Vagina (tissue), 2 donors: ENCODE data around the gene RPL10A. TPM values are rescaled to one million over a fixed set of nuclear protein-coding genes. Genes with fewer than 3 reads are reported as not detected.
A peak's percentile ranks its signal among the peaks of the same experiment; 100 is the strongest.
"Not testable (repeated sequence)": the region's sequence is repeated elsewhere in the genome, so short reads cannot be mapped to it uniquely, and the experiment has no call there.

Experiments used
- DNase-seq, 2 donors: peaks; one replicate each; pipeline ENCODE4 v3.0.0-alpha.2; 2017; ENCODE audit errors: extremely low spot score in 2 of 2
- H3K27ac ChIP-seq: fragments of 200-600 bp; sonication (generic); one replicate; pipeline ENCODE4 v1.5.1; 2019
- H3K27me3 ChIP-seq: fragments of 200-600 bp; sonication (generic); one replicate; pipeline ENCODE4 v1.5.1; 2019
- H3K36me3 ChIP-seq, 2 donors: fragments of 200-600 bp; sonication (generic); one replicate each; pipeline ENCODE4 v1.5.1; 2017 to 2019
- H3K4me1 ChIP-seq: fragments of 200-600 bp; sonication (generic); one replicate; pipeline ENCODE4 v1.5.1; 2019
- H3K4me3 ChIP-seq, 2 donors: fragments of 200-600 bp; sonication (generic); 1 replicate in 1 of 2; 2 replicates in 1 of 2; pipeline ENCODE4 v1.5.1; 2016 to 2019
- H3K9me3 ChIP-seq: fragments of 200-600 bp; sonication (generic); one replicate; pipeline ENCODE4 v1.5.1; 2019
- POLR2A ChIP-seq, 2 donors: fragments of 450-650 bp; IDR thresholded peaks; one replicate each; pipeline ENCODE4 v1.6.1; 2017; ENCODE audit warnings: antibody characterized with exemption in 2 of 2, mild to moderate bottlenecking in 2 of 2, moderate library complexity in 2 of 2
- POLR2AphosphoS5 ChIP-seq, 2 donors: sonication (generic); formaldehyde crosslinking; IDR thresholded peaks; one replicate each; pipeline ENCODE4 v1.9.0; 2017; ENCODE audit warnings: antibody characterized with exemption in 2 of 2, mild to moderate bottlenecking in 2 of 2, low read depth in 1 of 2; ENCODE audit not compliant: insufficient read depth in 1 of 2
- intact Hi-C: fragments of 100-400 bp; cut with DNase I; formaldehyde crosslinking; loops from one replicate; pipeline ENCODE4 v1.15.1; 2023
- total RNA-seq: library from RNA; depleted of rRNA; stranded (reverse); fragments of >200 nt; gene quantifications from one replicate; pipeline ENCODE4 v1.2.3, GENCODE V29; 2016
- TF ChIP-seq, protein P1 (sequence below), 3 experiments: fragments of 450-650 bp in 2 of 3; fragments of 200-600 bp in 1 of 3; sonication (generic) in 1 of 3; IDR thresholded peaks; one replicate each; pipeline ENCODE4 v1.5.1; 2017 to 2019; ENCODE audit warnings: antibody characterized with exemption in 3 of 3, mild to moderate bottlenecking in 2 of 3, moderate library complexity in 2 of 3

The RPL10A gene
- total RNA-seq, 1 donor from 2014 or later, result 2,013 TPM

DNA sequence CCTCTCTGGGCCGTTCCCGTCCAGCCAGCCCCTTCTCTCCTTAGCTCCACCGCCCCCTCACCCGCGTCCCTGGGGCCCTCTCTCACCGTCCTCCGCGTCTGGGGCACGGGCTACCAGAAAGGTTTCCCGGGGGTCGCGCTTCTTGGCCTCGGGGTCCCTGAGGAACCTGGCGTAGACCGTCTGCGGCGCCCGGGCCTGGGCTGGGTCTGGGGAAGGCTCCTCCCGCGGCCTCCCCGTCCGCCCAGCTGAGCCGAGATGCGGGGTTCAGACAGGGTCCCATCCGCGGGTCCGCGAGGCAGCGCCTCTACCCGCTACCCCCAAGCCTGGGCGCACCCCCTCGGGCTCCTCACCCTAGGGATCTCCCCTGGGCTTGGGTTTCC is 43.4 kb downstream of the RPL10A start:
- Histone ChIP-seq H3K27ac (no peak overlapping the region), H3K27me3 (no peaks in the 10 kb centered on the region), H3K4me3 (peak overlapping the region; percentile 31 to 41), H3K4me1 (peaks cover 15% of the 10 kb centered on the region), H3K36me3 (no peaks in the 10 kb centered on the region), H3K9me3 (no peaks in the 10 kb centered on the region)
- intact Hi-C loops, result no loop called here
- TF ChIP-seq POLR2AphosphoS5 (IDR thresholded peaks at IDR 0.05; ENCODE audit: insufficient read depth in 1 of 2, low read depth in 1 of 2) (no peak), POLR2A (IDR thresholded peaks at IDR 0.05) (no peak)
- TF ChIP-seq, protein P1, sequence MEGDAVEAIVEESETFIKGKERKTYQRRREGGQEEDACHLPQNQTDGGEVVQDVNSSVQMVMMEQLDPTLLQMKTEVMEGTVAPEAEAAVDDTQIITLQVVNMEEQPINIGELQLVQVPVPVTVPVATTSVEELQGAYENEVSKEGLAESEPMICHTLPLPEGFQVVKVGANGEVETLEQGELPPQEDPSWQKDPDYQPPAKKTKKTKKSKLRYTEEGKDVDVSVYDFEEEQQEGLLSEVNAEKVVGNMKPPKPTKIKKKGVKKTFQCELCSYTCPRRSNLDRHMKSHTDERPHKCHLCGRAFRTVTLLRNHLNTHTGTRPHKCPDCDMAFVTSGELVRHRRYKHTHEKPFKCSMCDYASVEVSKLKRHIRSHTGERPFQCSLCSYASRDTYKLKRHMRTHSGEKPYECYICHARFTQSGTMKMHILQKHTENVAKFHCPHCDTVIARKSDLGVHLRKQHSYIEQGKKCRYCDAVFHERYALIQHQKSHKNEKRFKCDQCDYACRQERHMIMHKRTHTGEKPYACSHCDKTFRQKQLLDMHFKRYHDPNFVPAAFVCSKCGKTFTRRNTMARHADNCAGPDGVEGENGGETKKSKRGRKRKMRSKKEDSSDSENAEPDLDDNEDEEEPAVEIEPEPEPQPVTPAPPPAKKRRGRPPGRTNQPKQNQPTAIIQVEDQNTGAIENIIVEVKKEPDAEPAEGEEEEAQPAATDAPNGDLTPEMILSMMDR (IDR thresholded peaks at IDR 0.05), result no peak
- no peak for DNase-seq

DNA sequence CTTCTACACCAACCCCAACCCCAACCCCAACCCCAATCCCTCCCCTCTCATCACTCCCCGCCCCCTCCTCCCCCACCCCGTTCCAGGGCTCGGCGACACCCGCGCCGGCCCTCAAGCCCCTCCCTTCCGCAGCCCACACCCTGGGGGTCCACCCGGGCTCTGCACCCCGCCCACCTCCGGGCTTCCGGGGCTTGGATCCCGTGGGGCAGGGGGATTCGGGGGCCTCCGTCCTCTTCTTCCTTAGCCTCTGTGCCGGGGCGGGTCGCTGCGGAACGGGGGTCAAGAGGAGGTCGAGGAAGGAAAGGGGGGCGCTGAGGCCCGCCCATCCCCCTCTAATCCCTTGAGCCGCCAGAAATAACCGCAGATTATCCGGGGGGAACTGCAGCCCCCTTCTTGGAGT is 43.8 kb downstream of the RPL10A start:
- TF ChIP-seq POLR2AphosphoS5 (IDR thresholded peaks at IDR 0.05; ENCODE audit: insufficient read depth in 1 of 2, low read depth in 1 of 2) (no peak), POLR2A (IDR thresholded peaks at IDR 0.05) (no peak)
- no peaks in the 10 kb centered on the region for H3K36me3 ChIP-seq
- intact Hi-C loops, result no loop called here
- peaks cover 15% of the 10 kb centered on the region for H3K4me1 ChIP-seq
- no peak for DNase-seq
- H3K27me3 ChIP-seq, result no peaks in the 10 kb centered on the region
- peak overlapping the region; percentile 31 to 41 for H3K4me3 ChIP-seq
- H3K9me3 ChIP-seq, result no peaks in the 10 kb centered on the region
- H3K27ac ChIP-seq, result no peak overlapping the region

DNA sequence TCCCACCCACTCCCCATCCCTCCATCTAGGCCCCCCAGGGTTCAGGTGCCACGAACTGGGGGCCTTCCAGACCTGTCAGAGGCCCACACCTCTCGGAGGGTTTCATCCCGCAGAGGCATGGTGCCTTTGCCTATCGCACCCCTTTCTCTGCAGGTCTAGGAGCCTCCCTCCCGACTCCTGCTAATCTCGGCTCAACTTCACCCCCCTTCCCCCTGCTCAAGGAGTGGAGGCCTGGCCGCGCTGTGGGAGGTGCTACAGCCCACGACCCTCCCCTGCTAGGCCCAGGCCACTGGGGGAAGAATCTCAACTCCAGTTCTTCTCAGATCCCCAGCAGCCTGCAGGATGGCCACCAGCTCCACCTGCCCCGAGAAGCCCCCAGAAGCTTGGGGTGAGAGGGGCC is 44.5 kb downstream of the RPL10A start, which contains the start of gene TULP1:
TSS of gene TULP1 (minus strand) at position 157 of the 400 bp plus-strand sequence. CDS start at position 119, 38 bp downstream.
- H3K4me1 ChIP-seq, result peaks cover 15% of the 10 kb centered on the region
- no peaks in the 10 kb centered on the region for H3K9me3 ChIP-seq
- H3K36me3 ChIP-seq, result no peaks in the 10 kb centered on the region
- no peaks in the 10 kb centered on the region for H3K27me3 ChIP-seq
- H3K4me3 ChIP-seq, result peak within 1 kb of the TSS; percentile 31 to 41
- intact Hi-C loops, result no loop called here
- TF ChIP-seq POLR2AphosphoS5 (IDR thresholded peaks at IDR 0.05; ENCODE audit: insufficient read depth in 1 of 2, low read depth in 1 of 2), result no peak
- TF ChIP-seq, protein P1 (IDR thresholded peaks at IDR 0.05), result no peak
- DNase-seq, result no peak
- no peak within 1 kb of the TSS for H3K27ac ChIP-seq

DNA sequence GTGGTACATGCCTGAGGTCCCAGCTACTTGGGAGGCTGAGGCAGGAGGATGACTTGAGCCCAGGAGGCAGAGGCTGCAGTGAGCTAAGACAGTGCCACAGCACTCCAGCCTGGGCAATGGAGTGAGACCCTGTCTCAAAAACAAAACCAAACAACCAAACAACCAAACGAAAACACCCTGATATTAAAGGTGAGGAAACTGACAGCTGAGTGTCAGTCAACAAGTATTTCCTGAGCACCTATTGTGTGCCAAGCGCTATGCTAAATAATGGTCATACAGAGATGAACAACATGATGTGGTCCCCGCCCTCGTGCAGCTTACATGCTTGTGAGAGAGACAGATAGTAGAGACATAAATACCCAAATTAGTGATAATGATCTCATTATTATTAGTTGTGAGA is 46.4 kb downstream of the RPL10A start:
- intact Hi-C loops, result no loop called here
- Histone ChIP-seq H3K27me3 (no peaks in the 10 kb centered on the region), H3K36me3 (no peaks in the 10 kb centered on the region), H3K27ac (no peak overlapping the region), H3K4me3 (no peak overlapping the region), H3K4me1 (peaks cover 15% of the 10 kb centered on the region), H3K9me3 (no peaks in the 10 kb centered on the region)
- TF ChIP-seq, protein P1 (IDR thresholded peaks at IDR 0.05), result no peak
- TF ChIP-seq POLR2AphosphoS5 (IDR thresholded peaks at IDR 0.05; ENCODE audit: insufficient read depth in 1 of 2, low read depth in 1 of 2) (no peak), POLR2A (IDR thresholded peaks at IDR 0.05) (no peak)
- no peak for DNase-seq

DNA sequence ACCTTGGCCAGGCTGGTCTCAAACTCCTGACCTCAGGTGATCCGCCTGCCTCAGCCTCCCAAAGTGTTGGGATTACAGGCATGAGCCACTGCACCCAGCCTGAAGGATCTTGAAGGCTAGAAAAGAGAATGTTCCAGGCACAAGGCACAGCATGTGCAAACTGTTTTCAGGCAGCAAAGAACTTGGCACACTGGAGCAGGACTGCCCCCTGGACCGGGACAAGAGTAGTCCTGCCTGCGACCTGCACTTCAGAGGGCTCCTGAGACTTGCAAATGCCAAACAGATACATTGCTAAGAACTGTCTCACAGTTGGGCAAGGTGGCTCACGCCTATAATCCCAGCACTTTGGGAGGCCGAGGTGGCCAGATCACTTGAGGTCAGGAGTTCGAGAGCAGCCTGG is 47.7 kb downstream of the RPL10A start:
- intact Hi-C loops, DNase-seq, H3K27ac ChIP-seq, H3K27me3 ChIP-seq, H3K4me3 ChIP-seq, H3K36me3 ChIP-seq, H3K9me3 ChIP-seq: not testable (repeated sequence)
- peaks cover 13% of the 10 kb centered on the region for H3K4me1 ChIP-seq

DNA sequence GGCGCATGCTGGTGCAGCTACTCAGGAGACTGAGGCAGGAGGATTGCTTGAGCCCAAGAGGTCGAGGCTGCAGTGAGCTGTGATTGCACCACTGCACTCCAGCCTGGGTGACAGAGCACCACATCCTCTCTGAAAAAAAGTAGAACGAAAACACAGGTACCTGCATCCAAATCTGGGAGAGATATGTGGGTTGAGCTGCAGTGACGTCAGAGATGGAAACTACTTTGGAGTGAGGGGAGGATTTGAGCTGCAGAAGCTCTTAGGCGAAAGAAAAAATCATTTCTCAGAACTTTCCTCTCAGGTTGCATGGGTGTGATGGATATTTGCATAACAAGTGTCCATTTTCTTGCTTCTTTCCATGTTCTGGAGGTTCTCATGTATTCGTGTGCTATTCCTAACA is 48.5 kb downstream of the RPL10A start:
- H3K27me3 ChIP-seq, result no peaks in the 10 kb centered on the region
- intact Hi-C loops, result no loop called here
- H3K4me1 ChIP-seq, result peaks cover 6% of the 10 kb centered on the region
- H3K27ac ChIP-seq, result no peak overlapping the region
- no peaks in the 10 kb centered on the region for H3K9me3 ChIP-seq
- DNase-seq, result no peak
- H3K36me3 ChIP-seq, result no peaks in the 10 kb centered on the region
- no peak overlapping the region for H3K4me3 ChIP-seq
- TF ChIP-seq, protein P1 (IDR thresholded peaks at IDR 0.05), result no peak
- no peak for TF ChIP-seq POLR2AphosphoS5 (IDR thresholded peaks at IDR 0.05; ENCODE audit: insufficient read depth in 1 of 2, low read depth in 1 of 2)
- TF ChIP-seq POLR2A (IDR thresholded peaks at IDR 0.05), result no peak

DNA sequence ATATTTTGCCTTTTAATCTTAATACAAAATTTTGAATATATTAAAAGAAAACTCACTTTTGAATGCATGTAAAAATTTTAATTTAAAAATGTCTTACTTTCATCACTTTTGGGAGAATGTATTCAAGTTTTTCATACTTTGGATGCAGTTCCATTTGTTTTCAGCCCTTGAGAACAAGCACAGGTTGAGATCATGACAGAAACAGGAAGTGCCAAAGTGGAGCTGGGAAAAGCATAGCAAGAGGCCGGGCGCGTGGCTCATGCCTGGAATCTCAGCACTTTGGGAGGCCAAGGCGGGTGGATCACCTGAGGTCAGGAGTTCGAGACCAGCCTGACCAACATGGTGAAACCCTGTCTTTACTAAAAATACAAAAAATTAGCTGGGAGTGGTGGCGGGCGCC is 49.8 kb downstream of the RPL10A start:
- H3K4me1 ChIP-seq, H3K9me3 ChIP-seq, H3K27ac ChIP-seq, H3K4me3 ChIP-seq, H3K36me3 ChIP-seq, H3K27me3 ChIP-seq, DNase-seq, intact Hi-C loops: not testable (repeated sequence)
